Progenitor cell of endocrine pancreas (in vitro differentiated cells): Measurements from ENCODE around the gene TET1. TPM values are rescaled to one million over a fixed set of nuclear protein-coding genes. Genes with fewer than 3 reads are reported as not detected.
A peak's percentile ranks its signal among the peaks of the same experiment; 100 is the strongest.

Experiments
- DNase-seq: peaks from one replicate; pipeline ENCODE4 v3.0.0; 2021; ENCODE audit warnings: low spot score; ENCODE audit not compliant: unreplicated experiment
- H3K27ac Mint-ChIP-seq: 2 replicates; pipeline ENCODE4 v1.8.0; 2021; ENCODE audit warnings: mild to moderate bottlenecking, moderate library complexity, mixed read lengths
- H3K27me3 Mint-ChIP-seq: 2 replicates; pipeline ENCODE4 v1.8.0; 2021; ENCODE audit warnings: mixed read lengths
- H3K36me3 Mint-ChIP-seq: 2 replicates; pipeline ENCODE4 v1.8.0; 2022; ENCODE audit warnings: mixed read lengths; ENCODE audit not compliant: insufficient read depth
- H3K4me1 Mint-ChIP-seq: 2 replicates; pipeline ENCODE4 v1.8.0; 2021; ENCODE audit warnings: low read depth, mixed read lengths
- H3K4me3 Mint-ChIP-seq: 2 replicates; pipeline ENCODE4 v1.8.0; 2021; ENCODE audit warnings: low read depth, mild to moderate bottlenecking, moderate library complexity, mixed read lengths
- H3K9me3 Mint-ChIP-seq: 2 replicates; pipeline ENCODE4 v1.8.0; 2021; ENCODE audit warnings: low read depth, mixed read lengths
- total RNA-seq: library from RNA; stranded (reverse); gene quantifications from 2 replicates; pipeline ENCODE4 v1.2.1, GENCODE V29; 2021
- TF ChIP-seq, protein P1 (sequence below): fragments of 200-600 bp; sonication (generic); IDR thresholded peaks from one replicate; pipeline ENCODE4 v1.5.0; 2021; ENCODE audit warnings: antibody characterized with exemption, mild to moderate bottlenecking; ENCODE audit not compliant: unreplicated experiment

TET1 gene
- total RNA-seq, 1 donor from 2014 or later: 37.3 TPM

DNA sequence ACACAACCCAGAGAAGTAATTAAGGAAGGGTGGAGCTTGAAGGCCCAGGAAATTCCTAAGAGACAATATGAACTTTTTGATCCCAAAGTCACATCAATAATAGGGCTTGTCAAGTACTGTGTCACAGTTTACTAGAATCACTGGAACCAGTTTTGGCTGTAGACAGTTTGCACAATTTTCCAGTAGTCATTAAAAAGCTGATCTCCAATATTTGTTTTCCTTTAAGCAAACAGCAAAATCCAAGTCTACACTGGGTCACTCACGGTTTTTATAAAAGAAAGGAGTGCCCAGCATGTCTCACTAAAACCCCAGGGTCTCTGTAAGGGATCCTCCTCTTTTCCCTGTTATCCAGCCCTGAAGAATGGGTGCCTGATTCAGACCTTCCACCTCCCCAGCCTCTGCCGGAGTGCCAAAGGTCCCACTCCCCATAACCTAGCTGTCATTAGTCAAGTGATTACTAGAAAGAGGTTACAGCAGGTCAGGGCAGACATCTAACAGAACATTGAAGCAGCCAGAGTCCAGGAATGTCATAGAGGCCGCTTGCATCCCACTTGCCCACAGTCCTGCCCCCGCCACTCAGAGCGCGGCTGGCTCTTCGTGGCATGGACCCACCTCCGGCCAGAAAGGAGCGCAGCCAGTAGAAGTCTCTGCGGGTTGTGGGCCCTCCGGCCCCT lies 33.4 kb upstream of the TET1 start:
- no peak for DNase-seq
- Mint-ChIP-seq H3K27me3 (no peaks in the 10 kb centered on the region), H3K9me3 (no peaks in the 10 kb centered on the region), H3K4me1 (peaks cover 10% of the 10 kb centered on the region), H3K27ac (peak overlapping the region; percentile 99), H3K36me3 (no peaks in the 10 kb centered on the region), H3K4me3 (peak overlapping the region; percentile 89)
- TF ChIP-seq, protein P1, sequence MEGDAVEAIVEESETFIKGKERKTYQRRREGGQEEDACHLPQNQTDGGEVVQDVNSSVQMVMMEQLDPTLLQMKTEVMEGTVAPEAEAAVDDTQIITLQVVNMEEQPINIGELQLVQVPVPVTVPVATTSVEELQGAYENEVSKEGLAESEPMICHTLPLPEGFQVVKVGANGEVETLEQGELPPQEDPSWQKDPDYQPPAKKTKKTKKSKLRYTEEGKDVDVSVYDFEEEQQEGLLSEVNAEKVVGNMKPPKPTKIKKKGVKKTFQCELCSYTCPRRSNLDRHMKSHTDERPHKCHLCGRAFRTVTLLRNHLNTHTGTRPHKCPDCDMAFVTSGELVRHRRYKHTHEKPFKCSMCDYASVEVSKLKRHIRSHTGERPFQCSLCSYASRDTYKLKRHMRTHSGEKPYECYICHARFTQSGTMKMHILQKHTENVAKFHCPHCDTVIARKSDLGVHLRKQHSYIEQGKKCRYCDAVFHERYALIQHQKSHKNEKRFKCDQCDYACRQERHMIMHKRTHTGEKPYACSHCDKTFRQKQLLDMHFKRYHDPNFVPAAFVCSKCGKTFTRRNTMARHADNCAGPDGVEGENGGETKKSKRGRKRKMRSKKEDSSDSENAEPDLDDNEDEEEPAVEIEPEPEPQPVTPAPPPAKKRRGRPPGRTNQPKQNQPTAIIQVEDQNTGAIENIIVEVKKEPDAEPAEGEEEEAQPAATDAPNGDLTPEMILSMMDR: no peak

DNA sequence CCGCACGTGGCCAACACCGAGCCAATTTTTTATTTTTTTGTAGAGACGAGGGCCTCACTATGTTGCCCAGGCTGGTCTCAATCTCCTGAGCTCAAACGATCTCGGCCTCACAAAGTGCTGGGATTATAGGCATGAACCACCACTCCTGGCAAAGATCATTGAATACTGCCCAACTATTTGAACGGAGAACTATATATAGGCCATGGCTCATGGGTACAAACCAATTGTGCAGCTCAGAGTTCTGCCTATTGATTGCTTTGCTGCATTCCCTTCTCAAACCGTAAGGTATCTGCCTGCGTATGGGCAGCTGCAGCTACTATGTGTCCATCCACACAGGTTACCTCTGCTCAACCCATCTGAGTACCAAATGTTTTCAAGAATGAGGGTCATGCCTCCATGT lies 23.2 kb upstream of the TET1 start:
- no peaks in the 10 kb centered on the region for H3K4me1 Mint-ChIP-seq
- H3K27ac Mint-ChIP-seq: no peak overlapping the region
- no peaks in the 10 kb centered on the region for H3K36me3 Mint-ChIP-seq

DNA sequence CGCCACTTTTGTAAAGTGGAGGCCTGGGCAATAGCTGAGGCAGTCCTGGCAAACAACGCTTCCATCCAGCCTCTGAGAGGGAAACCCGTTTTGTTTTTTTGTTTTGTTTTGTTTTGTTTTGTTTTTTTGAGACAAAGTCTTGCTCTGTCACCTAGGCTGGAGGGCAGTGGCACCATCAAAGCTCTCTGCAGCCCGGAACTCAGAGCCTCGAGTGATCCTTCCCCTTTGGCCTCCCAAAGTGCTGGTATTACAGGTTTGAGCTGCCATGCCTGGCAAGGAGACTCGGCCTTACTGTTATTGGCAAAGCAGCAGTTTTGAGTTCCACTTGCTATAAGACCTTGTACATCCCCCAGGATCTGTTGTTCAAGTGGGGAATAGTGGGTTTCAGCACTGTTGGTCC lies 22.3 kb upstream of the TET1 start:
- Mint-ChIP-seq H3K27me3 (no peaks in the 10 kb centered on the region), H3K4me1 (peaks cover 2% of the 10 kb centered on the region), H3K36me3 (no peaks in the 10 kb centered on the region), H3K27ac (no peak overlapping the region), H3K4me3 (no peak overlapping the region), H3K9me3 (no peaks in the 10 kb centered on the region)
- DNase-seq: no peak
- TF ChIP-seq, protein P1: no peak

More for the DNA sequence above, 23.2 kb upstream of the TET1 start:
- H3K4me3 Mint-ChIP-seq: no peak overlapping the region
- H3K9me3 Mint-ChIP-seq: no peaks in the 10 kb centered on the region
- no peak for DNase-seq
- TF ChIP-seq, protein P1: no peak
- H3K27me3 Mint-ChIP-seq: no peaks in the 10 kb centered on the region

DNA sequence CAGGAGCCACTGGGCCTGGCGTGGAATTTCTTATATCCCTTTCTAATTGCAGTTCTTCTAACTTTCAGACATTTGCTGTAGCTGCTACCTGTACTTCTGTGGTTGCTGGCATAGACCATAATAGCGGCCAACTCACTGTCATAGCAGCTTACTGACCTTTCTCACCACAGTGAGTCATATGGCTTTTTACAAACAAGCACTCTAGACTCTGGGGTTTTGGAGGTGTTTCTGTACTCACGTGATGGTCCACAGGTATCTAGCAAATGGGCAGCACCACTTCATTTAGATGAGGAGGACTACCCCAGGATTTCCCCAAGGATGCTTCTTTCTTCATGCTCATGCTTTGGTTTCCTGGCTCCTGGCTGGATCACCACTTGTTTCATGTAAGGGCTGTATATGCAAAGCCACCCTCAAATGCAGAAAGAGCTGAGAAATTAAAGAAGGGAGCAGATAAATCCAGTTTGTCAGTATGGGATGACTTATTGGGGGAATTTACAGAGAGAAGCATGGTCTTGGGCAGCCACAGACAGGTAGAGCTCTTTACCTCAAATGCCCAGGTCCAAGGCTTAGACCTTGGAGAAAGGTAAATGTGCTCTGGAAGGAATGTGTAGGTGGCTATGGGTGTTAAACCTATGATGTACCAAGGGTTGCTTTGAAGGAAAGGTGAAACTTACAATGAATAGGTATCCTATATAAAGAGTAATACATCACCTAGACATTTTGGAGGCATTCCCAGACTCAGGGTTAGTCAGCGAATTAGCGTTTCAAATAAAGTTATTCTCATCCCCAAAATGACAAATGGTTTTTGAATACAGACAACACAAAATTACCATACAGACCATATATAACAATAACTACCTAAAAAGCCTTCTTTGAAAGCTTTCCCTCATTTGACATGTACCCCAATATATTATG lies 16.9 kb upstream of the TET1 start:
- no peak for DNase-seq
- Mint-ChIP-seq H3K9me3 (no peaks in the 10 kb centered on the region), H3K27me3 (no peaks in the 10 kb centered on the region), H3K27ac (no peak overlapping the region), H3K36me3 (no peaks in the 10 kb centered on the region), H3K4me3 (no peak overlapping the region), H3K4me1 (peaks cover 2% of the 10 kb centered on the region)
- TF ChIP-seq, protein P1: no peak

DNA sequence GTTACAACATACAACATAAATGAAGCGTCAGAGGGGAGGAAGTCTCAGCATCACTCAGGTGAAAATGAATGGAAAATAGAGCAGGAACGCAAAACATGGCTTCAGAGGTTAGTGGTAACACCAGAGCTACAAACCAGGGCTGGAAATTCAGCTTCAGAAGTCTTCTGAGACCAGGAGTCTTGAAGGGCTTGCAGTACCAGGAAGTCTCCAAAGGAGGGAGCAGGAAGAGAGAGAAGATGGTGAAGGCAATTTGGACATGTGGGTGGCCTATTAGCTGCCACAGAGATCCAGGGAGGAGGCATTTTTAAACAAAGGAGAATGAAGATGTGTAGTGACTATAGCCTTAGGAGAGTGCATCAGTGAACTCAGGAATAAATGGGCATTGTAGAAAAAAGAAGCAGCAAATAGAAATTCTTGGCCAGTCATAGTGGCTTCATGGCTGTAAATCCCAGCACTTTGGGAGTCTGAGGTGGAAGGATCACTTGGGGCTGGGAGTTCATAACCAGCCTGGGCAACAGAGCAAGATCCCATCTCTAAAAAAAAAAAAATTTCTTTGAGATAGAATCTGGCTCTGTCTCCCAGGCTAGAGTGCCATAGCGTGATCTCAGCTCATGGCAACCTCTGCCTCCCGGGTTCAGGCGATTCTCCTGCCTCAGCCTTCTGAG lies 9.3 kb upstream of the TET1 start:
- Mint-ChIP-seq H3K4me1 (peaks cover 2% of the 10 kb centered on the region), H3K27me3 (no peaks in the 10 kb centered on the region), H3K36me3 (no peaks in the 10 kb centered on the region), H3K9me3 (no peaks in the 10 kb centered on the region), H3K4me3 (no peak overlapping the region), H3K27ac (peak overlapping the region; percentile 5)
- TF ChIP-seq, protein P1: peak; percentile 61
- DNase-seq: peak; percentile 20
